Measurements from ENCODE around the gene LSAMP. TPM values are rescaled to one million over a fixed set of nuclear protein-coding genes. Genes with fewer than 3 reads are reported as not detected.

The LSAMP gene
- total RNA-seq, 1 donor from 2014 or later, result 0.07 TPM

DNA sequence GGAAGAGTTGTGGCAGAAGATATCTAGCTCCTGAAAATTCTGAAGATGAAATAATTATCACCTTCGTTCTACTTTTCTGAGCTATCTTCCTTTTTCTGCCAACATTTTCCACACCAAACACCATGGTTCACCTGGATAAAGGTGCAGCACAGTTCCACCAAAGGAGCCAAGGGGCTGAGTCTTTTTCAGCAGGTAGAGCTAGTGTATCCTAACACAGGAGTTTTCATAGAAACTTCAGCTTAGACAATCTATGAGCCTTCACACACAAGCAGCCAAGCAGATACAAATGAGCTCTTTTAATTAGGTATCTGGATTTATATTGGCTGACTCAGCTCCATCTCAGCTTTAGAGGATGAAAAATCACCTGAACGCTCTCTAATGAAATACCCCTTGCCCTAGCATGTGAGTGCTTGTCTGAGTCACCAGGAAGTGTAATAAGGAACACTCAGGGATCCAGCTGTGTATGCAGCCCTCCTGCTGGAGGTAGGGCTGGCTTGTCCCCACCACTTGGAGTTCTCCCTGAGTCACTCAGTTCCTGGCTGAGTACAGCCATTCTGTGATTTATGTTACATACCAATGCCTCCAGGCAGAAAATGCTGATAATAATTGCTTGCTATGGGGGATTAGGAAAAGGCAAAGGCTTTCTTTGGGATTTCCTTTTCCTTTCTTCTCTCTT is 385.7 kb downstream of the LSAMP start:
- DNase-seq (ENCODE audit: low read depth, low spot score), result peak; percentile 8

DNA sequence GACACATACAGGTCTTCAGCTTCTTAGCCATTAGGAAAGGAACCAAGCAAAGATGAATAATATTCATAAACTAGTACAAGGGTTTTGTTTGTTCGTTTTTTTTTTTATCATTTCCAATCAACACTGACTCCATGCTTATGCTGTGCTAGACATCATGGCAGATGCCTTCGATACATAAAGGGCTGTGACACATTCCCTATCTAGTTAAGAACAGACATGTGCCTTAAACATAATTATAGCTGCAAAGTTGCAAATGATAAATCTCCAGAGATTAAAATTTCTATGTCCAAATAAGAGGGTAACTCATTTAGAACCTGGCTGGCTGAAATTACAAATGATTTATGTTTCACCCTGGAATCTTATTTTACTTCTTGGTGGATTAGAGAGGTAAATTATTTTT is 386.4 kb downstream of the LSAMP start:
- no peak for DNase-seq (ENCODE audit: low read depth, low spot score)

DNA sequence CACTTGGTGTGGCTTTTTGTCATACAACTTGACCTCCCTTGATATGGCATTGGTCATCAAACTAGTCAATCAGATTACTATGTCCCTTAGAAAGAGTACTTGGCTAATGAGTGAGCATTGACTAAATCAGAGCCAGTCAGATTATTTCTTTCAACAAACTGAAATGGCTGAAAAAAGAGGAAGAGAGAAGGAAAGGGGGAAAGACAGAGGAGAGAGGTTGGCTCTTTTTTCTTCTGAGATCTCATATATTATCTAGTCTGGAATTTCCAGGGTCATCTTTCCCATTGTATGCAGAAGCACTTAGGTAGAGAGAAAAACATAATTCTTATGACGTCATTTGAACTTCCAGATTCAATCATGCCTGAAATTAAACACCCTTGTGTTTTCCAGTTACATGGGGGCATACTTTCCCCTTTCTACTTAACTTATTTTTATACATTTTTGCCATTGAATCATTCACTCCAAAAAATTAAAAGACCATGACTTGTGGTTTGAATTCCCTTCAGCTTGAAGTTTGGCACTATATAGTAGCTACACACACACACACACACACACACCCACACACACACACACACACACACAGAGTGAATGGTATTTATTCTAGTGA is 387.8 kb downstream of the LSAMP start:
- DNase-seq (ENCODE audit: low read depth, low spot score), result no peak

DNA sequence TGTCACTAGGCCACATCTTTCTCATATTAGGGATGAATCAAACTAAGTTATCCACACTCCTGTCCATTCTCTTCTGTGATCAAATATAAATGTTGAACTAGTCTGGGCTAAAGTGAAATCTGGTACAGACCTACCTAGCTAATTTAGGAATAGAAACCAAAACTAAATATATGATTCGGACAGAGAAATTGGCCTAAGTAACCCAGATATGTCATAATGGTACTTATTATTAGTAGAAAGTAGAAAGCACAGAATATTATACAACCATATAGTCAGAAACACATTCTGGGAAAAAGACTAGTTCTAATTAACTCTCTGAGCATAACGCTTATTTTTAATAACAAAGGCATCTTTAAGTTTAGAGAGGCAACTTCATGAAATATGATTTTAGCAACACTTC is 389.0 kb downstream of the LSAMP start:
- no peak for DNase-seq (ENCODE audit: low read depth, low spot score)

DNA sequence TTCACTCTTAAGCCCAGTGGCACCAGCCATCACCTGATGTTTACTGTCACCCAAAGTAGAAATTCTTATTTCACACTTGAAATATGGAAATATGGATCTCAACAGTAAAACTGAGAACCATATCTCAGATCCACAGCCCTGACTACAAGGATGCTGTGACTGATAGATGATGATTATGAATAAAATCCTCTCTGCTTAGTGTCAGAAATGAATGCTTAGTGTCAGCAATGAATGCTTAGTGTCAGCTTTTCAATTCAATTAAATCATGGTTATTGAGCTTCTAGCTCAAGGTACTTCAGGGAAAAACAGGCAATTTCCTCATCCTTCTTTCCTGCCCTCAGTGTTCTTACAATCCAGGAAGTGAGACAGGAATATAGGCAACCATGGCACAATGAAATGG is 392.3 kb downstream of the LSAMP start:
- no peak for DNase-seq (ENCODE audit: low read depth, low spot score)

DNA sequence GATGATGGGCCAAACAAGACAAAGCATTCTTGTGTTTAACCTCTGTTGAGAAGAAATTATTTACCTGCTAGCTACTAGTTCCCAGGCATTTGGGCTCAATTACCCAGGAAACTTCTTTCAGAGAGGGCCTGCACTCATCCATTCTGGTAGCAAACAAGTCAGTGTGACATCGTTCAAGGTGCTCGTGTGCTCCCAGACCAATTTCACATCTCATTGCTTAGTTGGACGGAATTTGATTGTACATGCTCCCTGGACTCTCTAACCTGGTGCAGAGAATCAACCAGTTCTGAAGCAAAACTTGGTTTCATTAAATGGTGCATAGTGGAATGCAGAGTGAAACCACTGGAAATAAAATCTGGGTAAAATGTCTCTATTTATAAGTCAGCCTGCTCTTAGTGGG is 392.7 kb downstream of the LSAMP start:
- no peak for DNase-seq (ENCODE audit: low read depth, low spot score)

DNA sequence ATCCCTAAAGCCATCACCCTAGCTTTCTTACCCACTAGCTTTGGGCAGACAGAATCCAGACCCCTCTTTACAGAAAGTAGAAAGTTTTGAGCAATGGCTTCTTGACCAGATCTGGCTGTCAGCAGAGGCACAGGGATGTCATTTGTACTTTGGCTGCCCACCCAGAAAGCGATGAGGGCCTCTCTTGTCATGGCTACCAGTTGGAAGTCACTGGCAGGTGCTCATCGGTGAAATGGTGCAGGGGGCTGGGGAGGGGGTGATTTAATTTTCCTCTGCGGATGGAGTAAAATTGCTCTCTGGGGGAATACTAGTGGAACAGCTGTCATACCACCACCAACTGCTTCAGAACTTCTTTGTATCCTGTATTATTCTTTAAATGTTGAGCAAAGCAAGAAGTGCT is 393.7 kb downstream of the LSAMP start:
- DNase-seq (ENCODE audit: low read depth, low spot score), result no peak

DNA sequence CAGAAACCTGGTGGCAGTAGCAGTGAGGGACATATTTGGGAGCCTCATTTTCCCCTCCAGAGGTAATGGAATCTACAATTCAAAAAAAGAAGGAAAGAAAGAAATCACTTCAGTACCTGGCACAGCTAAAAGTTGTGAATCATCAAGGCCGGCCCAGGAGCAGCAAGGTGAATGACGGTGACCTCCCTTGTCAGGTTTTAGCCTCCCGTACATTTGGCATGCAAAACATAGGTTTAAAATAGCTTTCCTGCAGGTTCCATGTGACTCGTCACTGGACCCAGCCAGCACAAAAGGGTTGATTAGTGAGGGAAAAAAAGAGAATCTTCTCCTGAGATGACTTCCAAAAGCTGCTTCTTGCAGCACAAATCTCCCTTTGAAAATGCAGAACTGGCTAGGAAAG is 394.2 kb downstream of the LSAMP start:
- DNase-seq (ENCODE audit: low read depth, low spot score), result no peak

DNA sequence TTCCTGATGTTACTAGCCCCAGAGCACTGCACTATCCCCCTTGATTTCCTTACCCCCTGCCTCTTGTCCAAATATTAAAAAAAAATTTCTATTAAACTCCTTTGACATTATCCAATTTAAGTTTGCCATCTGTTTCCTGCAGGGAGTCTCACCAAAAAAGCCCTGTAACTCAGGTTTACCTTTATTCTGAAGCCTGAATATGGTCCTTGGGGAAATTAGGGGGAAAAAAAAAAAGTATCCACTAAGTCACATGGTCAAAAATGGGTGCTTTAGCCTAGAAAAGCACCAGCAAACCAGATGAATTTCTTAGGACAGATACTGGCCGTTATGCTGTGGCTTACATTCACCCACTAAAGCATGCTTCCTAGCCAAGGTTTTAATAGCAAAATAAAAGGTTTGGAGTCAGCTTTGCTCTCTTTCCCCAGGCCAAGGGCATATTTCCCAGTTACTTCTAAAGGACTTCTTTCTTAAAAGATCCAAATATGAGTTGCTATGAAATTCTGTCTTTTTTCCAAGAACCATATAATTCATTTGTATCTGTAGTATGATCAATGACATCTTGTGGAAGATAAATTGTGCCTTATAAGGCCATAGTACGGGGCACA is 394.9 kb downstream of the LSAMP start:
- no peak for DNase-seq (ENCODE audit: low read depth, low spot score)

DNA sequence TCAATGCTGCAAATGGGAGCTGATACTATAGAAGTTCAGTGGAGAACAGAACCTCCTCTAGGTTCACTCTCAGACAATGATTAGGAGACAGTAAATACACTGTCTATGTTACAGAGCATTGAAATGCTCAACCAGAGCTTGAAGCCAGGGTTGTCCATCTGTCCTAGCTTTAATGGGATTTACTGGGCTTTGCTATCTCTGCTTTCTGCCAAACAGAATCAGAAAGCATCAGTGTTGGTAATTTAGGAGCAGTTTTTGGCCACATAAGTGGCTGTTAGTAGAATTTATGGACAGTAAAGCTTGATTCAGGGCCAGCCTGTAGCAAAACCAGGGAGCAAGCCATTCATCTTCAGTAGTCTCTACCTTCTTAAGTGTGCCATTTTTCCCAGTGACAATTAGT is 396.3 kb downstream of the LSAMP start:
- DNase-seq (ENCODE audit: low read depth, low spot score), result no peak

DNA sequence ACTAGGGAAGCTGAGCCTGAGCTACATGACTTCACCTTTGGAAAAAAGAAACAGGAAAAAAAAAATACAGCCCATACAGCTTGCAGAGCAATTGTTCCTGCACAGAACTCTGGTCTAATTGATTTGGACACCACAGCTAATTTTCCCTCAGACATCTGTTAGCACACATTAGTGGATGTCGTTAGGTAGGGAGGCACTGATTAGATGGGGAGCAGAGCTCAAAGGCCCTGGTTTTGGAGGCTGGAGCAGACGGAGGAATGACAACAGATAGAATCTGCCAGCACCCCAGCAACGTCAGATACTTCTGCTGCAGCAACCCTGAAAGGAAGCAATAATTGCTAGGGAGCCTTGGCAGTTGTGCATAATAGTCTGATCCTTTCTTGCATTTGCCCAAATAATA is 398.9 kb downstream of the LSAMP start:
- DNase-seq (ENCODE audit: low read depth, low spot score), result no peak

DNA sequence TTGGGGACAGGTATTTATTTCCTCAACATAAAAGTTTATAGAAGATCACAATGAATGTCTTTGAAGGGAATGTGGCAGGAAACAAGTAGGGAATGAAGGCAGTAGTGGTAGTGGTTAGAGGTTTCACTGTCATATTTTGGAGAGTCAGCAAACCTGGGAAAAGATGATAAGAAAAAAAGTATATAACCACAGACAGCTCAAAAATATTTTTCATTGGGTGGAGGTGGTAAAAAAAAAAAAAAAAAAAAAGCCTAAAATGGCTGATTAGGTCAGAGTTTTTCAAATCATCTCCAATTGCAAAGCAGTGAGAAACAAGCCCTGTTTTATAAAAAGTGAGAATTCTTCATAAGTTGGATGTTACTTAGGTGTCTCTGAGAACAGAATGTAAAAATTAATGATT is 400.0 kb downstream of the LSAMP start:
- no peak for DNase-seq (ENCODE audit: low read depth, low spot score)

DNA sequence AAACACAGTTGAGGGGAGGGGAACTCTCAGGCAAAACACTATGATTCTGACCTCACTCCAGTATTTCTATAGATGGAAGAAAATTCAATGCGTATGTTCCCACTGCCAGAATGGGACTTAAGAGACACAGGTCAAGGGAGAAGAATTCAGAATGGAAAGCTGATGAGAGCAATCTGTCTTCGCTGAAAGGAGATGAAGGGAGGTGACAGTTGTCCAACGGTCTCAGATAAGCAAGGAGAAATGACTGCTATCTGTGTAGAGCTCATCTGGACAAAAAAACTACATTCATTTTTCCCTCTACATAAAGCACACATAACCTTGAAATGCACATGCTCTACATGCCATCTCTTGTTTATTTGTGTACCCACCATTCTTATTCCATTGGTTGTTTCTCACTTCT is 405.1 kb downstream of the LSAMP start:
- no peak for DNase-seq (ENCODE audit: low read depth, low spot score)

DNA sequence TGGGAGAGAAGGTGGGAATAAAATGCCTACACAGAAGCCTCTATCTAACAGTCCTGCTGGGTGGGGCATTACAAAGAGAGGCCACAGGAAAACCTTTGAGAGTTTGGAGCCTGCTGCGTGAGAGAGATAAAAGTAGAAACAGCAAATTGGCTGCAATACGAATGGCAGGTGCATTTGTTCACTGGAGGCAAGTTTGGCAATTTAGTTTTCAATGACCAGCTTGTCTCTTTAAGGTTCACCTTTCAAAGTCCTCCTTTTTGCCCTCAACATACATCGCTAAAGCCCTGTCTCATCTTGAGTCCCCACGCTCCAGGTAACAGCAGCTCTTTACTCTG is 405.7 kb downstream of the LSAMP start:
- no peak for DNase-seq (ENCODE audit: low read depth, low spot score)

DNA sequence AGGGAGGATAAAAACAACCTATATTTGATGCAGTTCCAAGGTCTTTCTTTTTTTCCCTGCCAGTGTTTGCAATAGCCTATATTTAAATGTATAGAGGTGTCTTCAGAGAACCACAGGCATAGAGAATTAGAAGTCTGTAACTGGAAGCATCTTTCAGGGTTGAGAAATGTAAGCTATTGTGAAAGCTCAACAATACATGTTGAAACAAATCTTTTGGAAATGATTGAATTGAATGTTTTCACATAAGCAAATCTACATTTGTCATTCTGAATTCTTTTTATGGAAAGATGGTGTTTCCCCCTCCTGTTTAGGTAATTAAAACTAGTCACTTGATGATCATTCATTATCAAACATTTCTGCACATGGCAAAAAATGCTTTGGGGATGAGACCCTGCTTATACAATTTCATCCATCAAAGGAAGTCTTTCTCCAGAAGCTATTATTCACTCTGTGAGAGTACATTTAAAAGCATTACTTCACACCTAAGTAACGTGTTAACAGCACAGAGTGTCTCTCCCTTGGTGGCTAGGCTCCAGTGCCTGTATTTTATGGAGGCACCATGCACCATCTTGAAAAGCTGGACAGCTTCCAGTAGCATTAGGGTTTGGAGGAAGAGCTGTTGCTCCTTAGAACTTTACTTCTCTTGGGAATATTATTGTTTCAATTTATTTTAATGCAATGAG is 406.2 kb downstream of the LSAMP start:
- DNase-seq (ENCODE audit: low read depth, low spot score), result no peak

DNA sequence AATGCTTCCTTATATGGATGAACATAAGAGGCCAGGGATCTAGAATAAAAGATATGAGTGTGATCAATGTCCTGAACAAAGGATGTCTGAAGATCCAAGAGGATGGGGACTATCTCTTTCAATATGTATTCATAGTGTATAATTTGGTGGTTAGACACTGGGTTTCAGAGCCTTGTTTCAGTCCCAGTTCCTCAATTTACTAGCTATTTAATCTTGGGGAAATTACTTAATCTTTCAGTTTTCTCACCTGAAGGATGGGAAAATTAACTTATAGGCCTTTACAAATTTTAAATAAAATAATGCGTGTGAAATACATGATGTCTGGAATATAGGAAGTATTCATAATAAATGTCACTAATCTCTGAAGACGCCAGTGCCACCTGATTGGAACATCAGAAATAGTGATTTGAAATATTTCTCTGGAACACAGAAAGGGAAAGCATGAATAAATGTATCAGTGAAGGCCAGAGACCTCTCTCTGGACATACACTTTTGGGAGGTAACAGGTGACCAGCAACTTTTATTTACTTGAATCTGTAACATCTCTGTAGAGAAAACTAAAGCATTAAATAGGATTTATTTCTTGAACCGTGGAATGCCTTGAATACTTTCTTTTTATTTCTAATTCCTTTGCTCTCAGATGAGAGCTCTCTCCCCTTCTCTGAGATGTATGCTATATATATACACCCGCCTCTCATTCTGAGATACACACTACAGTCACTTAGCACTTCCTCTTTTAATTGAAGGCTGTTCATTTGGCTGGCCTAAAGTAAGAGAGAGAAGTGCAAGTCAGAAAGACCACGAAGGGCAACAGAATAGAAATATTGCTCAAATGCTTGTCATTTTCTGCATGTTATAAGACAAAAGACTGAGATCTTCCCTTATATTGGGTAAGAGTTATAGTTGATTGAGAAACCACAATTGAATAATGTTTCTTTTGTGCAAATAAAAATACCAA is 407.1 kb downstream of the LSAMP start:
- no peak for DNase-seq (ENCODE audit: low read depth, low spot score)

DNA sequence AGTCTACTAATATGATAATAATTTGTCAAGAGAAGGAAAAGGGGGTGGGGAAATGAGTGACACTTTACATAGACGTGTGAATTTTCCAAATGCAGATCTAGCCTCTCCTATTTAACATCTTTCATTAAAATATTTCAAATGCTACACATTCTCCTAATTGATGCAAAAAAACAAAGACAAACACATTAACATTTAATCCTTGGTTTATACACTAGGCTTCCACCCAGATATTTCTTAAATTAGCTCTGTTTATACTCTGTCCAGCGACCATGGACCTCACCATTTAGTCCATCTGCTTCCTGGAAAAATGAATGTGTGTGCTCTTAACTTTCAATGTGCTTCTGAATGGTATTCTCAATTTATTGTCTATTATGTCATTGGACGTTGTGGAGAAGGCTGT is 409.9 kb downstream of the LSAMP start:
- no peak for DNase-seq (ENCODE audit: low read depth, low spot score)

DNA sequence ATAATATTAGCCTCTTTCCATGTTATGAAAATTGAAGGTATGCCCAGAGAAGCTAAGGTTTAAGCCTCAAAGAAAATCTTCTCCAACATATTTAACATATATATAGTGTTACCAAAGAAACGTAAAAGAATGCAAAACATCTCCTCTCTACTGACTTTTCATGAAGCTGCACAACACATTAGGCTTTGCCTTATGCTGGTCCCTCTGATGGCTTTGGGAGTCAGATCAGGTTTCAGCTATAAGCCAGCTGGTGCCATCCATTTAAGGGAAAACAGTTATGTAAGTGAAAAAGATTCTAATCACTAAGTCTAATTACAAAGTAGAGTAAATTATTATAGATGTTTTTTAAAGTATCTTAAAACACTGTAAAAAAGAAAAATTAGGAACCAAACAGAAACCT is 410.5 kb downstream of the LSAMP start:
- DNase-seq (ENCODE audit: low read depth, low spot score), result no peak

DNA sequence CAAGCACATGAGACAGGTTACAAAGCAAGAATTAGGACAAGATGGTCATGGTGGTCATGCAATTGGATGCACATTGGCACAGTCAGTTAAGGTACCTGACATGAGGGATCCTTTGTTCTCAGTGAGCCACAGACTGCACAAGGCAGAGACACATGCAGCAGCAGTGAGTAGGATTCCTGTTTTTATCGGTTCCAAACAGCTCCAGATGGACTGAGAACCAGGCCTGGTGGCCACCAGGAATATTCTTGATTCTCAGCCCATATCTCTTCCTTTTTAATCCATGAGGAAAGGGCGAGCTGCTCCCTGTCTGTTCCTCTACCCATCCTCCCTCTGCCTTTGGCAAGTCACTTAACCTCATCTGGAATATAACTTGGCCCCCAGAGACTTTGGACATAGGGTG is 411.2 kb downstream of the LSAMP start:
- no peak for DNase-seq (ENCODE audit: low read depth, low spot score)

DNA sequence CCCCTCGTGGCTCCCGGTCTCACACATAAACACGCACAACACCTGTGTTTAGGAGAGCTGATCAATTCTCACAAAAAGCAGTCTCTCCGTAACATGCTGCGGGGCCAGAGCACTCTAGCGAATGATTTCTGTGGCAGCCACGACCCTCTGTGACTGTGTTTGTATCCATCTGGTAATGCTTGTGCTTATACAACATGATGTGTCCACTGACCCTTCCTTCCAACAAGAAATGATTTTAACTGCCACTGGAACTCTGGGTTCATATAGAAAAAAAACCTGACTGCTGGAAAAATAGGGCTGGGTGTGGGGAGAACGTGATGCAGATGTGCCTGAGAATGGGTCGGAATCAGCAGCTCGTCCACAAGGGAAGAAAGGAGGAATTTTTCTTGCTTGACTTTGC is 411.8 kb downstream of the LSAMP start:
- no peak for DNase-seq (ENCODE audit: low read depth, low spot score)

DNA sequence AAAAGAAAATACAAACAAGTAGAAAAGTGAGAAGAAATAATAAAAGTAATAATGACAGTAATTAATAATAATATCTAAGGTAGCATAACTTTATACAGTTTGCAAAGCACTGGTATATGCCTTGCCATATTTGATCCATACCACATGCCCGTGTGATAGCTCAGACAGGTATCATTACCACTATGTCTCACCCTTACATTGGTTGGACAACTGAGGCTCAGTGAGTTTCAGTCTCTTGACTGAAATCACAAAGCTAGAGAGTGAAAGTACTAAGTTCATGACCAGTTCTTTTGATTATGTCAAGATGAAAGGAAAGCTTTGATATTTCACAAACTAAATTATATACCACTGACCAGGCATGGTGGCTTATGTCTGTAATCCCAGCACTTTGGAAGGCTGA is 413.1 kb downstream of the LSAMP start:
- DNase-seq (ENCODE audit: low read depth, low spot score), result no peak

Measured in pulmonary artery endothelial cell (primary cell).